Measurements from ENCODE around the gene SORBS1. TPM values are rescaled to one million over a fixed set of nuclear protein-coding genes. Genes with fewer than 3 reads are reported as not detected.

SORBS1 gene
- total RNA-seq, 4 donors from 2014 or later: 21.5 to 65.8 (median 30.1) TPM

DNA sequence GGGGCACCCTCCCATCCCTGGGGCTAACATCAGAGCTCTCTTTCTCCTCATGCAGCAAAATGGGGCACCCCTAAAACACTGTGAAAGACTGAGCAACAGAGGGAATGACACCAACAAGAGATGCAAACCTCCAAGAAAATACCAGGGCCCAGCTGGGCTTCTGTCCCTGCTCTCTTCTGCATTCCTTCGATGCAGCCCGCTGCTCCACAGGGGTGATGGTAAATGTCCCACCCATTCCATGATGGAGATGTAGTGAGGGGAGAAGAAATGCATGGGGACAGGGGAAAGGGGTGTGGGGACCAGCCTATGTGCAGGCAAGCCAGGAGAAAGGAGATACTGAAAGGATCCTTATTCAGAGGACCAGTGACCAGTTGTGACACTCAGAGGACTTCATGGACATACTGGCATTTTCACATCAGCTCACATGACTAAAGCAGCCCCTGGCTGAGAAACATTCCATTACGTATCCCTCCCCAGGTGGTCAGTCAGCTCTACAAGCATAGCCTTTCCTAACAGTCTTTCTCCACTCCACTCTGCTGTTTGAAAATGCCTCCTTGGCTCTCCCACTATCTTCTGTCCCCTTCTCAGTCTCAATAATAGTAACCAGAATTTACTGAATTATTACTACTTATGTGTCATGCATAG lies 13.3 kb downstream of the SORBS1 start:
- Histone ChIP-seq H3K4me1 (peaks cover 0 to 3% of the 10 kb centered on the region in 2 donors), H3K27ac (no peak overlapping the region), H3K27me3 (no peaks in the 10 kb centered on the region), H3K9me3 (no peaks in the 10 kb centered on the region), H3K4me3 (replicated peaks in 1 of 3) (no peak overlapping the region), H3K36me3 (no peaks in the 10 kb centered on the region)
- TF ChIP-seq POLR2A (IDR thresholded peaks at IDR 0.05): no peak
- TF ChIP-seq, protein P1, sequence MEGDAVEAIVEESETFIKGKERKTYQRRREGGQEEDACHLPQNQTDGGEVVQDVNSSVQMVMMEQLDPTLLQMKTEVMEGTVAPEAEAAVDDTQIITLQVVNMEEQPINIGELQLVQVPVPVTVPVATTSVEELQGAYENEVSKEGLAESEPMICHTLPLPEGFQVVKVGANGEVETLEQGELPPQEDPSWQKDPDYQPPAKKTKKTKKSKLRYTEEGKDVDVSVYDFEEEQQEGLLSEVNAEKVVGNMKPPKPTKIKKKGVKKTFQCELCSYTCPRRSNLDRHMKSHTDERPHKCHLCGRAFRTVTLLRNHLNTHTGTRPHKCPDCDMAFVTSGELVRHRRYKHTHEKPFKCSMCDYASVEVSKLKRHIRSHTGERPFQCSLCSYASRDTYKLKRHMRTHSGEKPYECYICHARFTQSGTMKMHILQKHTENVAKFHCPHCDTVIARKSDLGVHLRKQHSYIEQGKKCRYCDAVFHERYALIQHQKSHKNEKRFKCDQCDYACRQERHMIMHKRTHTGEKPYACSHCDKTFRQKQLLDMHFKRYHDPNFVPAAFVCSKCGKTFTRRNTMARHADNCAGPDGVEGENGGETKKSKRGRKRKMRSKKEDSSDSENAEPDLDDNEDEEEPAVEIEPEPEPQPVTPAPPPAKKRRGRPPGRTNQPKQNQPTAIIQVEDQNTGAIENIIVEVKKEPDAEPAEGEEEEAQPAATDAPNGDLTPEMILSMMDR (IDR thresholded peaks at IDR 0.05): no peak
- intact Hi-C loops (cut with DNase I): no loop called here
- no peak for DNase-seq
- WGBS, 2 donors: 79 to 88% methylated on average over 3 of the region's 3 CpGs

DNA sequence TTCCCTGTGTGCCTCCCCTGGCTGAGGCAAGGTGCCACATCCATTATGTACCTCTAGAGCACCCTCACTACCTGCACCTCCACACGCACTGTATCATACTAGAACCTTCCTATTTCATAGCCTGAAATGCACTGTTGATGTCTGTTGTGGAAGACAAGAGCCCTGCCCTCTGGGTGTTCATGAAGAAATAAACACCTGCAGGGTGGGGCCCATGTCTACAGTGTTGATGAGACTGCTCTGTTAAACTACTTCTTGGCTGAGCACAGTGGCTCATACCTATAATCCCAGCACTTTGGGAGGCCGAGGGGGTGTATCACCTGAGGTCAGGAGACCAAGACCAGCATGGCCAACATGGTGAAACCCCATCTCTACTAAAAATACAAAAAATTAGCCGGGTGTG lies 14.0 kb downstream of the SORBS1 start:
- intact Hi-C loops (cut with DNase I): no loop called here
- H3K4me3 ChIP-seq (replicated peaks in 1 of 3): no peak overlapping the region
- H3K9me3 ChIP-seq: no peaks in the 10 kb centered on the region
- 94 to 98% methylated on average over 3 of the region's 3 CpGs for WGBS, 2 donors
- H3K27me3 ChIP-seq: no peaks in the 10 kb centered on the region
- H3K27ac ChIP-seq: no peak overlapping the region
- DNase-seq: no peak
- H3K36me3 ChIP-seq: no peaks in the 10 kb centered on the region
- H3K4me1 ChIP-seq: peaks cover 0 to 3% of the 10 kb centered on the region in 2 donors
- TF ChIP-seq POLR2A (IDR thresholded peaks at IDR 0.05): no peak
- TF ChIP-seq, protein P1 (IDR thresholded peaks at IDR 0.05): no peak

DNA sequence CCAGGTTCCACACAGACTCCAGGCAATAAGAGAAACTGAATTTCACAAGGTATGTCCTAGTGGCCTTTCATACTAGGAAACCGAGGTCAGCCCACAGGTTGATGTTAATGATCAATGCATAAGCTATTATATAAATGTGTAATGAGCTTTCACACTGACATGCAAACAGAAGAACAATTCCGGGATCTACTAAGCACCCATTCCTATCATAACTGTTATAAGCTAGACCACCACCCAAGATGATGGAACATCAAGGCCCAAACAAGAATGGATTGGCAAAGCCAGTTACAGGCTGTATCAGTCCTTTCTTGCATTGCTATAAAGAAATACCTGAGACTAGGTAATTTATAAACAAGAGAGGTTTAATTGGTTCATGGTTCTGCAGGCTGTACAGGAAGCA lies 15.2 kb downstream of the SORBS1 start:
- H3K4me3 ChIP-seq (replicated peaks in 1 of 3): no peak overlapping the region
- intact Hi-C loops (cut with DNase I): no loop called here
- TF ChIP-seq, protein P1 (IDR thresholded peaks at IDR 0.05): no peak
- no peak for TF ChIP-seq POLR2A (IDR thresholded peaks at IDR 0.05)

DNA sequence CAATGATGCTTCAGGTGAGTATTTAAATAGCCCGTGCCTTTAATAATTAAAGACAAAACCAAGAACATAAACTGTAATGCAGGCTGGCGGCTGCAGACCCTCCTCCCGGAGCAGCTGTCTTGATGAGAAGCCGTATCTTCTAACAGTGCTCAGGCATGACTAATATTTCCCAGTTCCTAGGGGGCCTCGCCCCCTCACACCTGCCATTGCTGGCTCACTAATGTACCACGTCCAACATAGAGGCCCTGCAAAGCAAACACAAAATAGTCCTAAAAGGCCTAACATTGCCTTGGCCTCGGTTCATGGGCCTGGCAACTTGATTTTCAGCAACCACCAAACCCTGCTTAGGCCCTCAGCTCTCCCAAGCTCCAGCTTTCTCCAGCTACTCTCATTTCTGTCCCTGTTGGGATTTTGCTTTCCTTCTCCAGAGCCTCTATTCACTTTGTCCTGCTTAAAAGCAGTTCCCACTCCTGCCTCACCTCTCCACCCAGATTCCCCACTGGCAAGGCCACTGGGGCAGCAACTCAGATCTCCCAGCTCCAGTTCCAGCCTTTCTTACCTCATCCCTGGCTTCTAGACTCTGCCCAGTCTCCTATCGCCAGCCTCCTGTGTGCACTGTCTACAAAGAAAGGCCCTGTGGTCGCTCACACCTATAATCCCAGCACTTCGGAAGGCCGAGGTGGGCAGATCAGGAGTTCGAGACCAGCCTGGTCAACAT lies 16.2 kb downstream of the SORBS1 start:
- intact Hi-C loops (cut with DNase I): no loop called here
- TF ChIP-seq POLR2A (IDR thresholded peaks at IDR 0.05): no peak
- TF ChIP-seq, protein P1 (IDR thresholded peaks at IDR 0.05): no peak
- Histone ChIP-seq H3K27me3 (no peaks in the 10 kb centered on the region), H3K4me3 (replicated peaks in 1 of 3) (no peak overlapping the region), H3K27ac (no peak overlapping the region), H3K4me1 (no peaks in the 10 kb centered on the region), H3K36me3 (no peaks in the 10 kb centered on the region), H3K9me3 (no peaks in the 10 kb centered on the region)
- 89 to 90% methylated on average over 12 of the region's 12 CpGs for WGBS, 2 donors
- DNase-seq: no peak

More for the DNA sequence above, 15.2 kb downstream of the SORBS1 start:
- H3K9me3 ChIP-seq: no peaks in the 10 kb centered on the region
- H3K4me1 ChIP-seq: peaks cover 0 to 3% of the 10 kb centered on the region in 2 donors
- DNase-seq: no peak
- no peaks in the 10 kb centered on the region for H3K27me3 ChIP-seq
- no peak overlapping the region for H3K27ac ChIP-seq
- 96 to 100% methylated on average over 2 of the region's 2 CpGs for WGBS, 2 donors
- no peaks in the 10 kb centered on the region for H3K36me3 ChIP-seq

DNA sequence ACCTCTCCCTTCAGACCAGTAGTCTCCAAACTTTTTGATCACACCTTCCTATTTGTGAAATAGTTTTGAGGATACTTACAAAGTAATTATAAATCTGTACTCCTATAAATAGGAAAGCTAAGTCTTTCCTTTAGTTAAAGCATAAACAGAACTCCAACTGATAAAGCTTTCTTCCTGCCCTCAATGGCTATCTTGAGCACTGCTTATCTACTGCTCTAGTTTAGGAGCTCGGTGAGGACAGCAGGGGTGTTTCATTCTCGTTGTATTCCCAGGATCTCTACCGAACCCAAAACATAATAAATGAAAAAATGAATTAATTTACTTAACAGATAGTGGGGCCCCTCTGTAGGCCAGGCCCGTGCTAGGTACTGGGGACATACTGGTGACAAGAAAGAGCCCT lies 17.7 kb downstream of the SORBS1 start:
- Histone ChIP-seq H3K9me3 (no peaks in the 10 kb centered on the region), H3K27me3 (no peaks in the 10 kb centered on the region), H3K4me1 (no peaks in the 10 kb centered on the region), H3K4me3 (replicated peaks in 1 of 3) (no peak overlapping the region), H3K36me3 (no peaks in the 10 kb centered on the region), H3K27ac (no peak overlapping the region)
- DNase-seq: no peak
- TF ChIP-seq, protein P1 (IDR thresholded peaks at IDR 0.05): no peak
- TF ChIP-seq POLR2A (IDR thresholded peaks at IDR 0.05): no peak
- intact Hi-C loops (cut with DNase I): no loop called here
- 77 to 78% methylated on average over 4 of the region's 4 CpGs for WGBS, 2 donors
